PC-3 (cell line): Measurements from ENCODE around the gene SOAT2. TPM values are rescaled to one million over a fixed set of nuclear protein-coding genes. Genes with fewer than 3 reads are reported as not detected.

ENCODE experiments used
- ATAC-seq: fragments of 200-7000 bp; cut with Tn5 transposase; 2 replicates; pipeline ENCODE4 v1.9.1; 2020; ENCODE audit warnings: mild to moderate bottlenecking, moderate library complexity
- BruUV-seq: library from RNA; stranded (reverse); fragments of 400-500 nt; replicated peaks from 2 replicates; lab custom pipeline; 2021; lab: Mats Ljungman, UMichigan
- CTCF ChIA-PET: fragments of 300-600 bp; sonication (Branson Sonifier 250); formaldehyde crosslinking; loops from one replicate; lab custom pipeline; 2022; ENCODE audit warnings: antibody characterized with exemption; lab: Charles Lee
- POLR2A ChIA-PET: fragments of 300-600 bp; sonication (Branson Sonifier 250); formaldehyde crosslinking; loops from one replicate; lab custom pipeline; 2022; ENCODE audit warnings: antibody characterized with exemption; ENCODE audit not compliant: unreplicated experiment; lab: Charles Lee
- DNase-seq: peaks from one replicate; pipeline ENCODE4 v3.0.0-alpha.2; 2015
- H2AFZ ChIP-seq: fragments of 300-600 bp; sonication (generic); 2 replicates; pipeline ENCODE4 v1.6.0; 2016; ENCODE audit warnings: antibody characterized with exemption, low read length
- H3F3A ChIP-seq: fragments of 300-600 bp; sonication (generic); one replicate; pipeline ENCODE4 v1.6.0; 2017; ENCODE audit warnings: antibody characterized with exemption, low read length, control low read depth, mild to moderate bottlenecking; ENCODE audit not compliant: unreplicated experiment
- H3K27ac ChIP-seq: fragments of 300-600 bp; sonication (generic); 2 replicates; pipeline ENCODE4 v1.5.1; 2016; ENCODE audit warnings: mild to moderate bottlenecking, low read length
- H3K27me3 ChIP-seq: fragments of 300-600 bp; sonication (generic); 2 replicates; pipeline ENCODE4 v1.6.1; 2016; ENCODE audit warnings: low read length, mixed read lengths
- H3K36me3 ChIP-seq: fragments of 300-600 bp; sonication (generic); 2 replicates; pipeline ENCODE4 v1.6.1; 2016; ENCODE audit warnings: low read depth, mixed run types, low read length, mixed read lengths
- H3K4me1 ChIP-seq: fragments of 300-600 bp; sonication (generic); 2 replicates; pipeline ENCODE4 v1.5.1; 2016; ENCODE audit warnings: low read length; ENCODE audit not compliant: insufficient read depth
- H3K4me2 ChIP-seq: fragments of 300-600 bp; sonication (generic); 2 replicates; pipeline ENCODE4 v1.6.0; 2016; ENCODE audit warnings: low read length
- H3K4me3 ChIP-seq: fragments of 300-600 bp; sonication (generic); 2 replicates; pipeline ENCODE4 v1.5.1; 2016; ENCODE audit warnings: mild to moderate bottlenecking, low read length, mixed read lengths
- H3K79me2 ChIP-seq: fragments of 300-600 bp; sonication (generic); 2 replicates; pipeline ENCODE4 v1.6.1; 2017; ENCODE audit warnings: low read length, mixed read lengths
- H3K9ac ChIP-seq: fragments of 300-600 bp; sonication (generic); 2 replicates; pipeline ENCODE4 v1.6.0; 2016; ENCODE audit warnings: mild to moderate bottlenecking, low read length
- H3K9me2 ChIP-seq: fragments of 300-600 bp; sonication (generic); replicated peaks from 2 replicates; pipeline ENCODE4 v1.6.1; 2016; ENCODE audit warnings: mixed run types, low read length, mixed read lengths
- H3K9me3 ChIP-seq: fragments of 300-600 bp; sonication (generic); 2 replicates; pipeline ENCODE4 v1.6.1; 2016; ENCODE audit warnings: low read length, mixed read lengths
- H4K20me1 ChIP-seq: fragments of 300-600 bp; sonication (generic); 2 replicates; pipeline ENCODE4 v1.6.1; 2016; ENCODE audit warnings: low read length, mixed read lengths
- EZH2 ChIP-seq: fragments of 300-600 bp; sonication (generic); IDR thresholded peaks from one replicate; pipeline ENCODE4 v1.6.1; 2017; ENCODE audit warnings: antibody characterized with exemption, mild to moderate bottlenecking, low read length; ENCODE audit not compliant: unreplicated experiment
- EZH2phosphoT487 ChIP-seq: fragments of 300-600 bp; sonication (generic); IDR thresholded peaks from 2 replicates; pipeline ENCODE4 v1.6.1; 2018; ENCODE audit warnings: mild to moderate bottlenecking, antibody characterized with exemption, low read length, borderline replicate concordance
- intact Hi-C: fragments of 100-400 bp; cut with micrococcal nuclease; formaldehyde crosslinking; loops from 2 replicates; pipeline ENCODE4 v1.9.0; 2023
- total RNA-seq: library from RNA; depleted of rRNA; stranded (reverse); fragments of >200 nt; gene quantifications from 2 replicates; pipeline ENCODE4 v1.2.3, GENCODE V29; 2014
- TF ChIP-seq, protein P1 (sequence below): fragments of 300-600 bp; sonication (generic); conservative IDR thresholded peaks from 2 replicates; pipeline ENCODE4 v1.5.1; 2017; ENCODE audit warnings: antibody characterized with exemption, low read depth, mild to moderate bottlenecking, low read length

The SOAT2 gene
- total RNA-seq, 1 experiment from 2014 or later: 0.07 TPM

DNA sequence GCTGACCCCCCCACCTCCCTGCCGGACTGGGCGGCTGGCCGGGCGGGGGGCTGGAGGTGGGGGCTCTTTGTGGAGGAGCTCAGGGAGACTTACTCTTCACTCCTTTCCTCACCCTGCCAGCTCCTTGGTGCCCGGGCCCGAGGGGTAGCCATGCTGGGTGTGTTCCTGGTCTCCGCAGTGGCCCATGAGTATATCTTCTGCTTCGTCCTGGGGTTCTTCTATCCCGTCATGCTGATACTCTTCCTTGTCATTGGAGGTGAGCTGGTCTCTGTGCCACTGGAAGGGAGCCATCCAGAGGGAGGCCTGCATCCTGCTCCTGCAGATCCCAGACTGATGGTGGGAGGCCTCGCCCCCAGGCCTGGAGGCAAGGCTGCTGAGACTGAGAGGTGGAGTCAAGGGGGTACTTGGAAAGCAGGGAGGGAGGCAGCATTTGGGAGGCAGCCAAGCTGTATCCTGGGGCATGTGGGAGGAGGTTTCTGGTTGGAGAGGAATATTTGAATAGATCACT lies 19.7 kb downstream of the SOAT2 start:
- no peak overlapping the region for H2AFZ ChIP-seq
- CTCF ChIA-PET: no interaction called here
- ATAC-seq: no peak

DNA sequence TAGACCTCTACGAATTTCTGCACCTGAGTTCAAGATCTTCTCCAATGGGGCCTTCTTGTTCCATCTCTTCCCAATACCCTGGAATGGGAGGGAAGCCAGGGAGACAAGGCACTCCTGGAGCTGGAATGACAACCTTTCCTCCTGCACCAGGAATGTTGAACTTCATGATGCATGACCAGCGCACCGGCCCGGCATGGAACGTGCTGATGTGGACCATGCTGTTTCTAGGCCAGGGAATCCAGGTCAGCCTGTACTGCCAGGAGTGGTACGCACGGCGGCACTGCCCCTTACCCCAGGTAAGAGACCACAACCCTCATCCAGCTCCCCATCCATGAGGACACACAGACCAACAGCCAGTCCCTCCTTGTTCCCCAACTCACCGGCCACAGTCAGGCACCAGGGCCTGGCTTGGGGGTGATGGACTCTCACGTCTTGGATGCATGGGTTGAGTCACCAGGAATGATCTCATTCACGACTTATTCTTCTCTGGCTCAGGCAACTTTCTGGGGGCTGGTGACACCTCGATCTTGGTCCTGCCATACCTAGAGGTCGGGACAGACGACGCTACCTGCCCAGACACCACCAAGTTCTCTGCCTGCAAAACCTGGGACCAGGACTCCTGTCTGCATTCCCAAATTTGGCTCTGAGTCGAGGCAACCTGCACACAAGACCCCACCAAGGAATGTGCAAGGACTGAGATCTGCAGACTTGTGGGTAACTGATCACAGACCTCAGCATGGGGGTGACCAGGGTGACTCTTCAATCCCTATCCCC lies 20.5 kb downstream of the SOAT2 start:
- intact Hi-C loops: no loop called here
- Histone ChIP-seq H3K27me3 (no peaks in the 10 kb centered on the region), H3F3A (no peaks in the 10 kb centered on the region), H3K36me3 (no peaks in the 10 kb centered on the region), H3K9me3 (no peaks in the 10 kb centered on the region), H3K4me3 (no peak overlapping the region), H3K27ac (no peak overlapping the region), H4K20me1 (no peaks in the 10 kb centered on the region), H3K4me1 (no peaks in the 10 kb centered on the region), H2AFZ (no peak overlapping the region), H3K79me2 (no peaks in the 10 kb centered on the region), H3K9me2 (no peaks in the 10 kb centered on the region), H3K4me2 (no peak overlapping the region), H3K9ac (no peak overlapping the region)
- ATAC-seq (no peak), DNase-seq (peak; percentile 15)
- TF ChIP-seq EZH2 (no peak), EZH2phosphoT487 (no peak)
- TF ChIP-seq, protein P1, sequence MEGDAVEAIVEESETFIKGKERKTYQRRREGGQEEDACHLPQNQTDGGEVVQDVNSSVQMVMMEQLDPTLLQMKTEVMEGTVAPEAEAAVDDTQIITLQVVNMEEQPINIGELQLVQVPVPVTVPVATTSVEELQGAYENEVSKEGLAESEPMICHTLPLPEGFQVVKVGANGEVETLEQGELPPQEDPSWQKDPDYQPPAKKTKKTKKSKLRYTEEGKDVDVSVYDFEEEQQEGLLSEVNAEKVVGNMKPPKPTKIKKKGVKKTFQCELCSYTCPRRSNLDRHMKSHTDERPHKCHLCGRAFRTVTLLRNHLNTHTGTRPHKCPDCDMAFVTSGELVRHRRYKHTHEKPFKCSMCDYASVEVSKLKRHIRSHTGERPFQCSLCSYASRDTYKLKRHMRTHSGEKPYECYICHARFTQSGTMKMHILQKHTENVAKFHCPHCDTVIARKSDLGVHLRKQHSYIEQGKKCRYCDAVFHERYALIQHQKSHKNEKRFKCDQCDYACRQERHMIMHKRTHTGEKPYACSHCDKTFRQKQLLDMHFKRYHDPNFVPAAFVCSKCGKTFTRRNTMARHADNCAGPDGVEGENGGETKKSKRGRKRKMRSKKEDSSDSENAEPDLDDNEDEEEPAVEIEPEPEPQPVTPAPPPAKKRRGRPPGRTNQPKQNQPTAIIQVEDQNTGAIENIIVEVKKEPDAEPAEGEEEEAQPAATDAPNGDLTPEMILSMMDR: no peak
- ChIA-PET POLR2A (no interaction called here), CTCF (no interaction called here)
- BruUV-seq: no TSS peak

More for the DNA sequence above, 19.7 kb downstream of the SOAT2 start:
- intact Hi-C loops: no loop called here
- Histone ChIP-seq H3K4me2 (no peak overlapping the region), H4K20me1 (no peaks in the 10 kb centered on the region), H3K36me3 (no peaks in the 10 kb centered on the region), H3K9me2 (no peaks in the 10 kb centered on the region), H3K27ac (no peak overlapping the region), H3K4me1 (no peaks in the 10 kb centered on the region), H3K9ac (no peak overlapping the region), H3F3A (no peaks in the 10 kb centered on the region), H3K9me3 (no peaks in the 10 kb centered on the region), H3K27me3 (no peaks in the 10 kb centered on the region), H3K4me3 (no peak overlapping the region), H3K79me2 (no peaks in the 10 kb centered on the region)
- POLR2A ChIA-PET: no interaction called here
- no peak for DNase-seq
- BruUV-seq: no TSS peak
- TF ChIP-seq EZH2 (no peak), EZH2phosphoT487 (no peak)
- TF ChIP-seq, protein P1: no peak

DNA sequence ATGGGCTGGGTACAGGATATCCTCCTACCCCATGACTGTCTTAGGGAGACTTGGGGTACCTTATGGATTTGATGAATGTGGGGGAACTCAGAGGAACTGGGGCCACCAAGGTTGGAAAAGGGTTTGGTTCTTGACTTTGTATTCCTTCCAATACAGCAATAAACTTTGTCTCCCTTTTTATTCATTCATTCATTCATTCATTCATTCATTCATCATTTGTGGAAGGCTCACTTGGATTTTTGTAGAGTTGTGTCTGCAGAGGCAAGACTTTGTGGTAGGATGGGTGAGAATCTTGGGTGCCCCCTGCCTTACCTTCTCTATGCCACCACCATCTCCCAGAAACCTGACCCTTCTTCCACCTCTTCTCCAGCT lies 21.1 kb downstream of the SOAT2 start:
- DNase-seq (no peak), ATAC-seq (no peak)
- POLR2A ChIA-PET: no interaction called here
- Histone ChIP-seq H3K27ac (no peak overlapping the region), H3F3A (no peaks in the 10 kb centered on the region), H3K9me2 (no peaks in the 10 kb centered on the region), H3K9ac (no peak overlapping the region), H3K4me2 (no peak overlapping the region), H3K79me2 (no peaks in the 10 kb centered on the region), H3K4me3 (no peak overlapping the region), H4K20me1 (no peaks in the 10 kb centered on the region), H3K9me3 (no peaks in the 10 kb centered on the region), H3K27me3 (no peaks in the 10 kb centered on the region), H2AFZ (no peak overlapping the region), H3K4me1 (no peaks in the 10 kb centered on the region), H3K36me3 (no peaks in the 10 kb centered on the region)
- TF ChIP-seq EZH2 (no peak), EZH2phosphoT487 (no peak)
- TF ChIP-seq, protein P1: no peak
- CTCF ChIA-PET: no interaction called here
- intact Hi-C loops: no loop called here
- BruUV-seq: no TSS peak
